Hematopoietic multipotent progenitor cell treated with erythropoietin and hydrocortisone succinate and interleukin-3 and kit ligand, for 15 days (in vitro differentiated cells): ENCODE measurements around the gene ZP4.
"Not testable (repeated sequence)": the region's sequence is repeated elsewhere in the genome, so short reads cannot be mapped to it uniquely, and the experiment has no call there.

Experiments used
- DNase-seq: peaks from one replicate; pipeline ENCODE4 v3.0.0-alpha.2; 2015; ENCODE audit warnings: low spot score

Gene ZP4

DNA sequence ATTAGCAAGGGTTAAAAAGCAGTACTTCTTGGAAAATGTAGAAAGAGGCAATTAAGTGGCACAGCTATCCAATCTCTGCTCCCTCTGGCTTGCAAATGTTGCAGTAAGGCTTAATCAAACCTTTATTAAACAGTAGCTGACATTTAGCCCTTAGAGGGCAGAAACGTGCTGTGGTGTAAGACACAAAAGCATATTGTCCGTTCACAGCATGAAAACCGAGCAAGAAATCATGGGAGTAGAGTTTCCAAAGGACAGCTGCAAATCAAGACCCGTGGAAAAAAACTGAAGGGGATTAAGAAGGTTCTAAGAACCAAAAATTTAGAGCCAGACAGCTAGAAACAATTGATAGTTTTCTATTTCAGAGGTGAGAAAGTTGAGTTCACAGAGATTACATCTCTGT lies 13.1 kb downstream of the ZP4 start:
- DNase-seq = no peak

DNA sequence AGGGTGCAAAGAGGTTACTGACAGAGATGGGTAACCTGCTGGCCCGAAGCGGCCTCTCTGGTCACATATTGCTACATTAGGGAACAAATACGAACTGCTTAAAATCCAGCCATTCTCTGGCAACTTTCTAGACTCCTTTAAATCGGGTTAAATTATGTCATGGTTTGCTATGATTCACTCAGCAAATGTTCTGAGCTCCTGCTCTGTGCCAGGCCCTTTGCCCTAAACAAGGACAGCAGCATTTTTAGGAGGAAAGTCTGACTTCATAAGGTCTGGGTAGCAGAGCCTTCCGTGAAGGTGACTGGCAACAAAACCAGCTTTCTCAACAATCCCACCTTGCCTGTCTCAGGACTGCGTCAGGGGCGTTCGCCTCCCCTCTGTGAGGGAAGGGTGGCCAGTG lies 15.4 kb downstream of the ZP4 start:
- DNase-seq = no peak

DNA sequence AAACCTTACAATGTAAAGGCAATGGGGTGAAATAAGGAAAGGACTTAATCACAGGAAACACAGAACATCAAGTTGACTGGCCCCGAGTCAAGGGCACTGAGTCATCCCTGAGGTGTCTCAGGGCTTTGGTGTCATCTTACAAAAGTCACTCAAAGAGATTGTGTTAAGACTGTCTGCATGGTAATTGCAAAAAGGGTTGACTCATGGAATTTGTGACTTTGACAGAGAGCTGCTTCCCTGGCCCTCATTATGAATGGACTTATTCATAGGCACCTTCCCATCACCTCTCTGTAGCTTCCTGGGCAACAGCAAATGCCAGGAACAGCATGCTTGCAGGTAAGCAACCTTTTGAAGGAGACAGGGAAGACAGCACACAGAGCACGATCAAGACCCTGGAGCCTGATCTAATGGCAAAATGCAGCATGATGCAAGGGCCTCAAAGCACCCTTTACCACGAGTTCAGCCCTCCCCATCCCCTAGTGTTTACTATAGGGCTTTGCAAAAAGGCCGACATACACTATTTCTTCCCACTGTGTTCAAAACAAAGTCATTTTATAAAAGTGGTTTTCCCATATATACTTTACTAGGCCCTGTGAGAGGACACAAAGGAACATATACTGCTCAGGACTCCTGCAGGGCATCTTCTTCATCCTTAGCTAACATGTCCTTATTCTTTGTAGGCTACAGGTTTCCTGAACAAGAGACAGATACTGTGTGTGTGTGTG lies 17.1 kb downstream of the ZP4 start:
- DNase-seq = no peak

DNA sequence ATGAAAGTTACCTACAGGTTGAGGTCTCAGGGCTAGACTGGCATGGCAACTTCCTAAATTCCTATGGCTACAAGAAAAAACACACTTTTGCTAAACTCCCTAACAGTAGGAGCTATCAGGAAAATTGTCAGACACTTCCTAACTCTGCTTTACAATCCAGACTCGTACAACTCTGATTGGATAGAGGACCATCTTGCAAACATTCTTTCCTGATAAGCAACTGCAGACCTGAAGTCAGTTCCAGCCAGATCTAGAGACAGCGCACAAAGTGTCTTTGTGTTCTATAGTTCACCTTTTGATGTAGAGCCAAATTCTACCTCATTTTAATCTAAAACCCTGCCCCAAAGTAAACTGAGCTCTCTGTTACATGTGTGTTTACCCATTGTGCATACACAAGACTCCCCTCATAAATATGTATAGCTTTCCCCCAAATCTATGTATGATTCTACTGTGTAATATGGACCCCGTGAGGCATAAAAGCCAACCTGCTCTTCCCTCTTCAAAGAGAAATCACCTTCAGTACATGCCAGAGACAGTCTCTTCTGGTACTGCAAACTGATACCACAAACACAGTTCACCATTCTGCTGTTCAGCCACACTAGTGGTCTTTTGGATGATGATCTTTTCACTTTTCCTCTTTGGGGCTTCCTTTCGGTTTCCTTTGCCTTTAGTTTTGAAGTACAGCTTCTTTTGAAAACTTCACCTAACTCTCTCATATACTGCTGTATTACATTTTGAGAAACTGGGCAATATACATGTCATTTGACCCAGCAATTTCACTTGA lies 21.7 kb downstream of the ZP4 start:
- no peak for DNase-seq

DNA sequence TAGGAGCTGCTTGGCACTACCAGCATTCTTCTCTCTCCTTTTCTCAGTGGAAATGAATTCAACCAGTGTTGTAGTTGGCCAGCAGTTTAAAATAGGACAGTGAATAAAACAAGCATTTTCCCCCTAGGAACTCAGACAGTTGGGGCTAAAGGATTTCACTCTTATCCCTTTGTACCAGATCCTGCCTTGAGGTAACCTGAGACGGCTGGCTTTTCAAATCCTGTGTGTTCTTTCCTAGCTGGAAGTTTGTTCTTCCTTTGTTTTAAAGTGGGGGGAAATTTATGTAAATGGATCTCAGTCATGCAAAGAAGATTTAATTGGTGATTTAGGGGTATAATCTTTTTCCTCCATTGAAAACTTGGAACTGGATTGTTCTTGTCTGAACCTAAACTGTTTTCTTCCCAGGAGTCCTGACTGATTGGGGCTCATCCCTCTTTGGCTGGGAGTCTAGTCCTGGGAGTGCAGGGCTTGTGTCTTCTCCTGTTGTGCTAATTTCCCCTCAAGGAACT lies 23.3 kb downstream of the ZP4 start:
- no peak for DNase-seq

DNA sequence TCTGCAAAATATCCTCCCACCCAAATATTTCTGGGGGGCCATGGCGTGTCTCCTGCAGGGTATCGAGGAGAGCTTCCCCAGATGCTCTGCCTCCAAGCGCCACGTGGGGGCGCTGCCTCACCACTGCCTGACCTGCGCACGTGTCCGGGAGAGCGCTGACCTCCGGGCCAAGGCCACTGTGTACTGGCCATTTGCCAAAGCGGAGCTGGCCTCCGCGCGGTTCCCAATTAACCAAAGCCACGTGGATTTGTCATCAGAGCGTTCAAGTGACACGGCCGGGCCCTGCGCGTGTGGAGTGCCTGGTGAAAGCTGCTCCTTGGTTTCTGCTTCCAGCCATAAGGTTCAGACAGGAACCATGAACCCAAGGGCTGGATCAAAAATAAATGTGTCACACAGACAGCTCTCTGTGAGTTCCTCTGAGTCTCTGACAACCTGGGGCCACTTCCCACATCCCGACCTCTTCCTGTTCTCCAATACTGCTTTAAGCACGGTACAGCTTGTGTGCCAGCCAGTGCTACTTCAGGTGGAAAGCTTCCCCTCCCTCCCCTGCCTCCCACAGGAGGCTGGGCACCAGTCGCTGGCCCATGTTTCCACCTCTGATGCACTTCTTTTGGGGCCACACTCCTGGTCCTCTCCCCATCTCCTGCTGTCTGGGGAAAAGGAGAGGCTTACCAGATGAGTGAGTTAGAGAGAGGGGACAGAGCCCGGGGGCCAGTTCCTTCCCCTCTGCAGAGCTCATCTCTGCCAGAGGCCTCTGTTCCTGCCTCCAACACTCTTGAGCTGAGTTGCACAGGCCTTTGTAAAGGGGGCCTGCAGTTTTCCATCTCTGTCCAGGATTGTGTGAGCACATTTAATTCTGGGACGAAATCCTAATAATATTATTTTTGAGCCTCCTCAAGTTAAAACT lies 26.1 kb downstream of the ZP4 start:
- no peak for DNase-seq

DNA sequence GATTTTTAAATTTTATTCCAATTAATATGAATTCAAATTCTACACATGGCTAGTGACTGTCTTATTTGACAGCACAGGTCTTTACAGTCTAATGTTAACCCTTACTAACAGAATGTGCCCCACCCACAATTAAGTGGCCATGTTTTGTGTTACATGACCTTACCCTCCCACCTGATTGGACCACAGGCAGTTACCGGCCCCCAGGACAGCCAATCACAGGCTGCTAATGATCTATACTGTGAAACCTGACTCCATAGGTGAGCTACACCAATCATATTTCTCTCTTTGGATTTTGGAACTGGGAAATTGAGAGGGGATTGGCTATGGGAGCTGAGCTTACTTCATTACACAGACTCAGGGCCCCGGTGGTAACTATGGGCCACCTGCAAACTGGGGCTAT lies 27.5 kb downstream of the ZP4 start:
- DNase-seq = no peak

DNA sequence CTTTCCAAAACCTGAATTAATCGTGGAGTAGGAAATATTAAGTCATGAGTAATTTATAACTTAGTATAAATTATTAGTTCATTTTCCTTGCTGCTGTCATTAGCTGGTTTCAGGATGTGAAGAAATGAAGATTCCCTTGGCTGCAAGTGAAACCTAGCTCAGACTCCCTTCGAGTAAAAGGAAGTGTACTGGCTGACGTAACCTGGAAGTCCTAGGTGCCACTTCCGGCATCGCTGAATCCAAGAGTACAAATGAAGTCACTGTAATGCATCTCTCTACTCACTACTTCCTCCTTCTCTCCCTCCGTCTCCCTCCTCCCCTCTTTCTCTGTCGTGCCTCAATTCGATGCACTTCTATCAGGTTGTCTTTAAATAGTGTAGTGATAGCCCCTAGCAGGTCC lies 28.8 kb downstream of the ZP4 start:
- no peak for DNase-seq

DNA sequence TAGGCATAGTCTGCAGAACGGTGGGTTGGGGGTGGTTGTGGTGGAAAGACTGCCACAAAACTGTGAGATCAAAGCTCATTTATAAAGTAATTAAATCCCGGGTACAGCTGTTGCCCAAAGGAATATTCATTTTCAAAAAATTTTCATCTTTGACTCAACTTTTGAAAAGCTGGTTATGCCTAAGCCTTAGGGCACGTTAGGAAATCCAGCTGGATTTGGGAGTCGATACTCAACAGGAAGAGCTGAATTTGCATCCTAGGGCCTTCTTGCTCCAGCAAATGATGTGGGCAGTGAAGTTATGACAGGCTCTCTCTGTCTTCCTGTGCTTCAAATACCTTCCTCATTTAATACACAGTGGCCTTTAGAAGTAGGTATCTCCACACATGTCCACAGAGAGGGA lies 31.7 kb downstream of the ZP4 start:
- no peak for DNase-seq

DNA sequence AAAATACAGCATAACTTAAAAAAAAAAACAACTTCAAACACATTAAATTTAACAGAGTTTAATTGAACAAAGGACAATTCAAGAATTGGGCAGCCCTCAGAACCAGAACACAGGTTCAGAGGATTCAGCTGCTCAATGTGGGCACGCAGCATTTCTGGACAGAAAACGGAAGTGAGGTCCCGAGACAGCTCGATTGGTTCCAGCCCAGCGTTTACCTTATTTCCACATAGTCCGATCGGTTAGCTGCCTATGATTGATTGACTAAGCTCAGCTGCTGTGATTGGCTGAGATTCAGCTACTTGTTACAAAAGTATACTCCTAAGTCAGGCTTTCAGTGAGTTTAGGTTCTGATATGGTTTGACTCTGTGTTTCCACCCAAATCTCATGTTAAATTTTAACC lies 33.3 kb downstream of the ZP4 start:
- no peak for DNase-seq

DNA sequence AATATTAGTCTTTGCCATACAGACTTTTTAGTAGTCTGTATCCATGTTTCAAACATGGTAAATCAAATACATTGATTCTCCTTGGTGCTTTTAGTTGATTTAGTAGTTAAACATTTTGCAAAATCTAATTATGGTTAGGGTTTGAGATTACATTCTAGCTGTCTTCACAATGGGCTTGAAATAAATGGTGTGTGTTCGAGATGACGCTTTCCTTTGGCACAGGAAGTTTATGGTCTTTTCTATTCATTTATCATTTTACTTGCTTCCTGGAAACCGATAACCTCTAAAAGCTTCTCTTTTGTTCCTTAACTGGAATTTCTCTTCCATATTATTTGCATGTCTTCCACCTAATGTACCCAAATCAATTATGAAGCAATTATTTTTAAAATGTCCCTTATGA lies 38.4 kb downstream of the ZP4 start:
- no peak for DNase-seq

DNA sequence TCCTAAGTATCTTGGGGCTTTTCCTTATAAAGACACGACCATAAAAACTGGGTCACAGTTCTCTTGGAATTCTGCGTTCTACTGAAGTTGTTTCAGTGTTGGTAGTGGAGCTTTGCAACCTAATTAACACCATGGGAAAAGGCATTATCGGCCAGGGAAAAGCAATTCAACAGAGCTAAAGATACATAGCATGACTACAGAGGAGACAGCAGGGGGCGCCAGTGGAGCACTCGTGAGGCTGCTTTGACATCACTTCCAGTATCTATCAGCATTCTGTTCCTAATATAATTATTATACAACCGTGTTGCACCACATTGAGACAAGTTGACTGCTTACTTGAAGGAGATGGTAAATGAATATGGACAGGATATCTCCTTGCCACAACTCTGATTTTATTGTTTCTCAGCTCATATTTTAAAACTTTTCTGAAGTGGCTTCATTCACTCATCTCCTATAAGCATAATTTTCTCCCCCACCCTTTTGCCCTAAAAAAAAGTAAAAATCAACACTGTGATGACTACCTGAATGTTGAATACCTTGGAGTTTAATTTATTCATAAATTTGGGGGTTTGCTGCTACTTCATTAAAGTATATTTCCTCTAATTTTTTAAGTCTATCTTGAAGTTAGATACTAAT lies 39.4 kb downstream of the ZP4 start:
- DNase-seq = peak; percentile 14

DNA sequence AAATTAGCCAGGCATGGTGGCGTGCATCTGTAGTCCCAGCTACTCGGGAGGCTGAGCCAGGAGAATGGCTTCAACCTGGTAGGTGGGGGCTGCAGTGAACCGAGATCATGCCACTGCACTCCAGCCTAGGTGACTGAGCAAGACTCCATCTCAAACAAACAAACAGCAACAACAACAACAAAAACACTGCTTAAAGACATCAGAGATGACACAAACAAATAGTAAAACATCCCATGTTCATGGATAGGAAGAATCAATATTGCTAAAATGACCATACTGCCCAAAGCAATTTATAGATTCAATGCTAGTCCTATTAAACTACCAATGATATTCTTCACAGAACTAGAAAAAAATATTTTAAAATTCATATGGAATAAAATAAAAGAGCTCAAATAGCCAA lies 47.2 kb downstream of the ZP4 start:
- not testable (repeated sequence) for DNase-seq

DNA sequence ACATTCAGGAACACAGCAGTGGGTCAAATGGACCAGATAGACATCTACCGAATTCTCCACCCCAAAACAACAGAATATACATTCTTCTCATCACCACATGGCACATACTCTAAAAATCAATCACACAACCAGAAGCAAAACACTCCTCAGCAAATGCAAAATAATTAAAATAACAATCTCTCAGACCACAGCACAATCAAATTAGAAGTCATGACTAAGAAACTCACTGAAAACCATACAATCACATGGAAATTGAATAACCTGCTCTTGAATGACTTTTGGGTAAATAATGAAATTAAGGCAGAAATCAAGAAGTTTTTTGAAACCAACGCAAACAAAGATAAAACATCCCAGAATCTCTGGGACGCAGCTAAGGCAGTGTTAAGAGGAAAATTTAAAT lies 49.2 kb downstream of the ZP4 start:
- no peak for DNase-seq

DNA sequence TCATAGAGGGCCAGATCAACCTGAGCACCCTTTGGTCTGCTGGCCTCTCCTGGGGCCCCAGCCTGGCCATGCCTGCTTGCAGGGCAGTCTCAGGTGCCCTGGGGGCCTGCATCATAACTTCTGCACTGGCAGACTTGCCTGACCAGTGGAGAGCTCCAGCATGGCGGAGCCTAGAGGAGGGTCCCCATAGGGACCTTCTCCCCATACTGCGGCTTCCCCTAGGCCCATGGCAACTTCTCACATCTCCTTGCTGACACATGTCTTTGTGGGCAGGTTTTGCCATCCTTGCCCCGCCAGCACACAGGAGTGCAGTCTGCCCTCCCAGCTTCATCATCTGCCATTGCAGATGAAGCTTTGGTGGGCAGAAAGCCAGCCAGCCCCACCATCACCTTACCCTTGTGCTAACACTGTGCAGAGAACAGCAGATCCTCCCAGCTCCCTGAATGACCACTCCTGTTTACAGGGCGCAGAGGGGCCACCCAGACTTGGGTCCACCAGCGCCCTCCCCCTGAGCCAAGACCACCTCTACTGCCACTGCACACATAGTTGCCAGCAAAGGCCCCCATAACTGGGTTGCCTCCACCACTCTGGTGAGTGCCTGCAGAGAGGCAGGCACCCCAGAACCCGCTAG lies 51.7 kb downstream of the ZP4 start:
- DNase-seq = no peak

DNA sequence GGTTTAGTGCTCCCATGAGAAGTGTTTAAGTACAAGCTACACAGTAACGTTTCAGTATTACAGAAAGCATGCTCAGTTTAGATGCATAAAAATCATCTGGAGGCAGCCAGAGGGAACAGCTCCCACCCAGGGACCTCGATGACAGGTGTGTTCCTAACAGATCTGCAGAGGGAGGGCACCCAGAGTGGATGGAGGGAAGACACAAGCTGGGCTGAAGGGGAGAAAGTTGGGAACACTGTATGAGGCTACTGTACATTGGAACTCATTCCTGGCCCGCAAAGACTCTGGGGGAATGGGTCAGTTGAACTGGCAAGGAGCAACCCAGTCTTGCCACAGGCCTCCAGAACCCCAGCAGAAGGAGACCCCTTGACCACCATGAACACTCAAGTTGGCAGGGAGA lies 52.4 kb downstream of the ZP4 start:
- no peak for DNase-seq

DNA sequence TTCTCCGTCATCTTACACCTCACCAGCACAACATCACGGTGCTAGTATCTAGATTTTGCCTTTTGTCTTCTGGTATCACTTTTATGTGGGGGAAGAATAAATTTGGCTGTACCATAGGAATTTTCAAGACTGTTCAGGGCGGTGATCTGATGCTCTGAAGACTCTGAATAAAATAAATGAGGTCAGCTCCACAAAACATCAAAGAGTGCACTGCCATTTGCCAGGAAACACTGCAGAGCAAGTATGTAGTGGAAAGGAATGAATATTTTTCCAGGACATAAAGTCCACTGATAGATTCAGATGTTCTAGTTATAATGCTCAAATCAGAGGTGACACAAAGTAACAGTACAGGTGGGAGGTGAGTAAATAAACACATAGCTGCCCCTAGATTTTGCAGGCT lies 56.3 kb downstream of the ZP4 start:
- DNase-seq = no peak

DNA sequence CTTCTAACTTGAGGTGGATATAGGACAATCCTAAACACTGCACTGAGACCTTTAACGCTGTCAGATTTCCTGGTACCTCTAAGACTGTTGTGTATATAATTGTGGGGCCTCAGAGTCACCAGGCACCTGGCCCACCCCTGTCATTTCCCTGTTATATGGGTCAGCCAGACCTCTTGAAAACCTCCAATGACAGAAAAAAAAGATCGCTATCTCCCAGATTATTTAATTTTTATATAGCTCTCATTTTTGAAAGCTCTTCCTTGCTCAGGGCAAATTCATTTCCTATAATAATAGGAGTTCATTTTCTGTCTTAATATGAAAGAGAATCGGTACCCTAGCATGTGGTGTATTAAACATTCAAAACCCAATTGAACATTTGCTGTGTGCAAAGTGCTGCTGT lies 56.7 kb downstream of the ZP4 start:
- DNase-seq = no peak

DNA sequence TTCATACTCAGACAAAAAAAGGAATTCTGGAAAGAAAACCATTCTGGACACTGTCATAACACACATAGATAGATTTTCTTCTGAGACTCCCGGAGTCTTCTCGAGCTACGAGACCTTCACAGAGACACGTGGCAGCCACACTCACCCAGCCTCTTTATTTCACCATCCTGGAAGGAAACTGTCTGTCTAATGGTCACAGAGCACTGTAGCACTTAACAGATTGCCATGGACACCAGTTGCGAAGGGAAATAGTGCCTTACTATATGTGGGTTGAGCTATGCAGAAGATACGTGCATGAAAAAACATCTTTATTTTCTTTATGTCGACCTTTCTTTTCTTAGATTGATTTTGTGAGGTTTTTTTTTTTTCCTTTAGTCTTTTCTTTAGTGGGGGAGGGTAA lies 57.9 kb downstream of the ZP4 start:
- DNase-seq = no peak
